CD4-positive, alpha-beta T cell treated with Interleukin-6 for 4 hours (primary cell): ENCODE measurements around the gene DECR2.
"Not testable (repeated sequence)": the region's sequence is repeated elsewhere in the genome, so short reads cannot be mapped to it uniquely, and the experiment has no call there.

Experiments used
- DNase-seq: peaks from one replicate; pipeline ENCODE4 v3.0.0-alpha.2; 2020; ENCODE audit warnings: mixed read lengths

Gene DECR2

GRCh38 chr16:367333-367903, 34.3 kb upstream of the DECR2 start:
- no peak for DNase-seq

GRCh38 chr16:368388-369158, 33.1 kb upstream of the DECR2 start:
- DNase-seq, result no peak

GRCh38 chr16:369275-369865, 32.3 kb upstream of the DECR2 start:
- no peak for DNase-seq

- DNase-seq, result no peak
Measured at GRCh38 chr16:369866-370436, 31.7 kb upstream of the DECR2 start.

- DNase-seq, result peak; percentile 94
Measured at GRCh38 chr16:370443-370842, 31.2 kb upstream of the DECR2 start, which contains the start of gene MRPL28. MRPL28 (minus strand) TSS chr16:370538; CDS start chr16:370218, 320 bp downstream.

- no peak for DNase-seq
Measured at GRCh38 chr16:370979-371514, 30.6 kb upstream of the DECR2 start.

- no peak for DNase-seq
Measured at GRCh38 chr16:371515-372301, 30.0 kb upstream of the DECR2 start.

GRCh38 chr16:372302-372983, 29.2 kb upstream of the DECR2 start:
- DNase-seq, result no peak

- DNase-seq, result no peak
Measured at GRCh38 chr16:373020-373598, 28.6 kb upstream of the DECR2 start.

GRCh38 chr16:373848-374615, 27.7 kb upstream of the DECR2 start:
- no peak for DNase-seq

GRCh38 chr16:374616-374926, 27.1 kb upstream of the DECR2 start:
- no peak for DNase-seq

- DNase-seq, result no peak
Measured at GRCh38 chr16:375212-375611, 26.5 kb upstream of the DECR2 start.

- no peak for DNase-seq
Measured at GRCh38 chr16:375927-376816, 25.5 kb upstream of the DECR2 start.

- no peak for DNase-seq
Measured at GRCh38 chr16:376817-377418, 24.8 kb upstream of the DECR2 start.

- no peak for DNase-seq
Measured at GRCh38 chr16:377419-377951, 24.2 kb upstream of the DECR2 start.

- not testable (repeated sequence) for DNase-seq
Measured at GRCh38 chr16:378113-378820, 23.4 kb upstream of the DECR2 start.

GRCh38 chr16:378821-379182, 22.9 kb upstream of the DECR2 start:
- DNase-seq, result no peak

- no peak for DNase-seq
Measured at GRCh38 chr16:379183-379960, 22.3 kb upstream of the DECR2 start.
